CD14-positive monocyte (primary cell): ENCODE data around the gene CCDC197. TPM values are rescaled to one million over a fixed set of nuclear protein-coding genes. Genes with fewer than 3 reads are reported as not detected.
A peak's percentile ranks its signal among the peaks of the same experiment; 100 is the strongest.

Source experiments
- DNase-seq, 3 donors: peaks; one replicate each; pipeline ENCODE4 v3.0.0-alpha.2; 2011 to 2022
- H2AFZ ChIP-seq: 2 replicates; pipeline ENCODE4 v1.6.0; 2012; ENCODE audit warnings: mild to moderate bottlenecking, low read depth, low read length, inconsistent platforms; ENCODE audit not compliant: insufficient read depth, poor library complexity, severe bottlenecking
- H3K27ac ChIP-seq, 2 donors: 1 replicate in 1 of 2; 2 replicates in 1 of 2; pipeline ENCODE4 v1.5.1; 2012 to 2013; ENCODE audit warnings: low read length in 2 of 2, control low read depth in 1 of 2, inconsistent platforms in 1 of 2, low read depth in 1 of 2, mild to moderate bottlenecking in 1 of 2
- H3K27me3 ChIP-seq, 2 donors: one replicate each; pipeline versions ENCODE4 v1.6.0 to v1.6.1; 2011 to 2013; ENCODE audit warnings: low read length in 2 of 2; ENCODE audit not compliant: control insufficient read depth in 2 of 2, insufficient read depth in 2 of 2
- H3K36me3 ChIP-seq, 2 donors: replicated peaks in 1 of 2; 1 replicate in 1 of 2; 2 replicates in 1 of 2; pipeline versions ENCODE4 v1.5.1 to v1.6.1; 2012 to 2013; ENCODE audit warnings: low read length in 2 of 2, control low read depth in 1 of 2, inconsistent platforms in 1 of 2, mild to moderate bottlenecking in 1 of 2; ENCODE audit not compliant: insufficient read depth in 2 of 2, control insufficient read depth in 1 of 2
- H3K4me1 ChIP-seq, 2 donors: 1 replicate in 1 of 2; 2 replicates in 1 of 2; pipeline versions ENCODE4 v1.5.1 to v1.6.1; 2012 to 2013; ENCODE audit warnings: low read length in 2 of 2, control low read depth in 1 of 2, inconsistent platforms in 1 of 2, mild to moderate bottlenecking in 1 of 2, moderate library complexity in 1 of 2; ENCODE audit not compliant: insufficient read depth in 2 of 2, control insufficient read depth in 1 of 2
- H3K4me2 ChIP-seq: replicated peaks from 2 replicates; pipeline ENCODE3; 2012; ENCODE audit warnings: low read length, moderate library complexity, mild to moderate bottlenecking; ENCODE audit not compliant: poor library complexity, severe bottlenecking; ENCODE audit errors: extremely low read depth
- H3K4me3 ChIP-seq, 3 experiments: fragments of 200-600 bp in 1 of 3; sonication (generic) in 1 of 3; replicated peaks in 1 of 3; 1 replicate in 2 of 3; 2 replicates in 1 of 3; pipeline ENCODE4 v1.5.1; 2011 to 2013; ENCODE audit warnings: low read length in 3 of 3, mild to moderate bottlenecking in 3 of 3, control low read depth in 2 of 3, low read depth in 2 of 3, inconsistent platforms in 1 of 3, moderate library complexity in 1 of 3
- H3K79me2 ChIP-seq: 2 replicates; pipeline ENCODE4 v1.6.0; 2012; ENCODE audit warnings: mild to moderate bottlenecking, control low read depth, inconsistent platforms, low read length, moderate library complexity; ENCODE audit not compliant: insufficient read depth
- H3K9ac ChIP-seq: 2 replicates; pipeline ENCODE4 v1.6.0; 2017; ENCODE audit warnings: low read length, mild to moderate bottlenecking; ENCODE audit not compliant: insufficient read depth, poor library complexity, severe bottlenecking
- H3K9me3 ChIP-seq, 2 donors: replicated peaks in 1 of 2; 1 replicate in 1 of 2; 2 replicates in 1 of 2; pipeline versions ENCODE4 v1.5.1 to v1.6.1; 2012 to 2013; ENCODE audit warnings: low read length in 2 of 2, control low read depth in 1 of 2; ENCODE audit not compliant: control insufficient read depth in 1 of 2, insufficient read depth in 1 of 2
- H4K20me1 ChIP-seq: 2 replicates; pipeline ENCODE4 v1.6.0; 2012; ENCODE audit warnings: mild to moderate bottlenecking, low read length, control low read depth, moderate library complexity; ENCODE audit not compliant: insufficient read depth
- H3K27ac Mint-ChIP-seq, 7 donors: one replicate each; pipeline ENCODE4 v1.8.0; 2020; ENCODE audit warnings: mild to moderate bottlenecking in 7 of 7, mixed read lengths in 7 of 7, moderate library complexity in 6 of 7, inconsistent platforms in 2 of 7
- H3K27me3 Mint-ChIP-seq, 3 donors: one replicate each; pipeline ENCODE4 v1.8.0; 2021 to 2022; ENCODE audit warnings: low read depth in 3 of 3, mild to moderate bottlenecking in 3 of 3, mixed read lengths in 3 of 3, moderate library complexity in 3 of 3, inconsistent platforms in 1 of 3
- H3K36me3 Mint-ChIP-seq, 2 donors: one replicate each; pipeline ENCODE4 v1.8.0; 2020; ENCODE audit warnings: mixed read lengths in 2 of 2, inconsistent platforms in 1 of 2, mild to moderate bottlenecking in 1 of 2
- H3K4me1 Mint-ChIP-seq: one replicate; pipeline ENCODE4 v1.8.0; 2020; ENCODE audit warnings: mild to moderate bottlenecking, mixed read lengths
- H3K4me3 Mint-ChIP-seq, 2 donors: one replicate each; pipeline ENCODE4 v1.8.0; 2020; ENCODE audit warnings: mild to moderate bottlenecking in 2 of 2, mixed read lengths in 2 of 2, moderate library complexity in 1 of 2
- H3K9me3 Mint-ChIP-seq, 7 donors: one replicate each; pipeline ENCODE4 v1.8.0; 2020 to 2022; ENCODE audit warnings: mixed read lengths in 7 of 7, mild to moderate bottlenecking in 6 of 7, moderate library complexity in 6 of 7, inconsistent platforms in 2 of 7
- CTCF ChIP-seq: fragments of 200-600 bp; IDR thresholded peaks from one replicate; pipeline ENCODE4 v1.8.0; 2022; ENCODE audit warnings: antibody characterized with exemption, mild to moderate bottlenecking
- WGBS: methylation state at CpG from one replicate; pipeline ENCODE4 v1.1.5; 2013; ENCODE audit warnings: missing lambda C conversion rate; ENCODE audit not compliant: insufficient coverage; 5-methylcytosine and 5-hydroxymethylcytosine counted together
- intact Hi-C, 2 donors: fragments of 100-400 bp; cut with micrococcal nuclease; formaldehyde crosslinking; loops; one replicate each; pipeline versions ENCODE4 v1.15.0 to v1.15.1; 2023
- polyA plus RNA-seq, 3 donors: library from polyadenylated mRNA; depleted of rRNA in 1 of 3; unstranded in 2 of 3; stranded (reverse) in 1 of 3; fragments of 300-500 nt in 2 of 3; fragments of >200 nt in 1 of 3; fragmentation: Illumina TruSeq in 2 of 3; gene quantifications; 1 replicate in 2 of 3; 2 replicates in 1 of 3; pipeline ENCODE4 v1.2.3, GENCODE V29; 2012 to 2021

CCDC197 gene
- polyA plus RNA-seq, 3 donors = not detected

- H3K27me3 ChIP-seq = no peaks in the 10 kb centered on the region
- H3K36me3 ChIP-seq = no peaks in the 10 kb centered on the region
- no peak overlapping the region for H2AFZ ChIP-seq
- DNase-seq = no peak
- no peaks in the 10 kb centered on the region for H3K79me2 ChIP-seq
- no peak overlapping the region for H3K4me3 Mint-ChIP-seq
- peaks cover 0 to 4% (median 0%) of the 10 kb centered on the region in 3 donors for H3K27me3 Mint-ChIP-seq
- H3K4me1 Mint-ChIP-seq = peaks cover 40% of the 10 kb centered on the region
- H3K9me3 ChIP-seq = no peaks in the 10 kb centered on the region
- peaks cover 32 to 34% of the 10 kb centered on the region in 2 donors for H3K4me1 ChIP-seq
- H3K9ac ChIP-seq = no peak overlapping the region
- H3K4me2 ChIP-seq = no peak overlapping the region
- TF ChIP-seq CTCF = no peak
- no peak overlapping the region for H3K27ac ChIP-seq
- intact Hi-C loops = no loop called here
- H3K27ac Mint-ChIP-seq = peak overlapping the region in 1 of 7 donors; percentile 15
- H3K4me3 ChIP-seq = no peak overlapping the region
- no peaks in the 10 kb centered on the region for H4K20me1 ChIP-seq
- H3K36me3 Mint-ChIP-seq = peaks cover 12 to 20% of the 10 kb centered on the region in 2 donors
- H3K9me3 Mint-ChIP-seq = peaks cover 0 to 3% (median 0%) of the 10 kb centered on the region in 7 donors
- 90% methylated on average over 19 of the region's 20 CpGs for WGBS
Observed at GRCh38 chr14:93950948-93951634, 46.0 kb upstream of the CCDC197 start.

GRCh38 chr14:93951635-93952540, 45.2 kb upstream of the CCDC197 start:
- H3K27me3 Mint-ChIP-seq = peaks cover 0 to 5% (median 0%) of the 10 kb centered on the region in 3 donors
- H3K4me1 Mint-ChIP-seq = peaks cover 48% of the 10 kb centered on the region
- no peak overlapping the region for H3K27ac ChIP-seq
- H3K79me2 ChIP-seq = no peaks in the 10 kb centered on the region
- no peak overlapping the region for H3K4me2 ChIP-seq
- no peak overlapping the region for H3K4me3 ChIP-seq
- H2AFZ ChIP-seq = no peak overlapping the region
- no peak overlapping the region for H3K9ac ChIP-seq
- intact Hi-C loops = no loop called here
- no peak overlapping the region for H3K4me3 Mint-ChIP-seq
- DNase-seq = peak in 1 of 3 donors; percentile 30
- 76% methylated on average over 4 of the region's 7 CpGs for WGBS
- H3K9me3 ChIP-seq = no peaks in the 10 kb centered on the region
- peaks cover 12 to 14% of the 10 kb centered on the region in 2 donors for H3K36me3 Mint-ChIP-seq
- H3K27ac Mint-ChIP-seq = peak overlapping the region in 4 of 7 donors; percentile 18 to 58 (median 40)
- no peaks in the 10 kb centered on the region for H3K27me3 ChIP-seq
- H3K4me1 ChIP-seq = peaks cover 40 to 42% of the 10 kb centered on the region in 2 donors
- no peaks in the 10 kb centered on the region for H3K36me3 ChIP-seq
- H4K20me1 ChIP-seq = no peaks in the 10 kb centered on the region
- no peak for TF ChIP-seq CTCF
- H3K9me3 Mint-ChIP-seq = peaks cover 0 to 3% (median 0%) of the 10 kb centered on the region in 7 donors
